ENCODE results near the gene PEAK1.

The PEAK1 gene

GRCh38 chr15:77440378-77440999, 20.6 kb upstream of the PEAK1 start:
- peak; percentile 92 for ATAC-seq
- TF ChIP-seq GLIS3 (CRISPR knock-in tag; IDR thresholded peaks at IDR 0.05) (no peak), POU6F1 (CRISPR knock-in tag; IDR thresholded peaks at IDR 0.05; ENCODE audit: borderline replicate concordance, low read depth) (no peak), PATZ1 (CRISPR knock-in tag; IDR thresholded peaks at IDR 0.05; ENCODE audit: borderline replicate concordance) (no peak), ZC3H10 (CRISPR knock-in tag; IDR thresholded peaks at IDR 0.05) (no peak), ESRRG (CRISPR knock-in tag; IDR thresholded peaks at IDR 0.05) (no peak)

GRCh38 chr15:77437264-77437663, 17.4 kb upstream of the PEAK1 start:
- no peak for ATAC-seq
- no peak for TF ChIP-seq POU6F1 (CRISPR knock-in tag; IDR thresholded peaks at IDR 0.05; ENCODE audit: borderline replicate concordance, low read depth)
- no peak for TF ChIP-seq ZFP30 (CRISPR knock-in tag; IDR thresholded peaks at IDR 0.05)
- TF ChIP-seq GLIS3 (CRISPR knock-in tag; IDR thresholded peaks at IDR 0.05): no peak
- no peak for TF ChIP-seq TOX (CRISPR knock-in tag; IDR thresholded peaks at IDR 0.05; ENCODE audit: borderline replicate concordance)
- no peak for TF ChIP-seq PPARA (CRISPR knock-in tag; IDR thresholded peaks at IDR 0.05; ENCODE audit: borderline replicate concordance)
- TF ChIP-seq PATZ1 (CRISPR knock-in tag; IDR thresholded peaks at IDR 0.05; ENCODE audit: borderline replicate concordance): no peak
- TF ChIP-seq ZFP3 (CRISPR knock-in tag; IDR thresholded peaks at IDR 0.05): no peak
- no peak for TF ChIP-seq OSR1 (CRISPR knock-in tag; IDR thresholded peaks at IDR 0.05)
- no peak for TF ChIP-seq ISL1 (CRISPR knock-in tag; IDR thresholded peaks at IDR 0.05)
- TF ChIP-seq RARB (CRISPR knock-in tag; IDR thresholded peaks at IDR 0.05): no peak
- TF ChIP-seq BACH2 (CRISPR knock-in tag; IDR thresholded peaks at IDR 0.05; ENCODE audit: borderline replicate concordance): no peak
- TF ChIP-seq ZNF565 (CRISPR knock-in tag; conservative IDR thresholded peaks at IDR 0.05; ENCODE audit: low read depth): no peak
- TF ChIP-seq TCF4 (CRISPR knock-in tag; IDR thresholded peaks at IDR 0.05; ENCODE audit: borderline replicate concordance): no peak
- TF ChIP-seq ARNTL (CRISPR knock-in tag; IDR thresholded peaks at IDR 0.05; ENCODE audit: borderline replicate concordance, low read depth): no peak
- TF ChIP-seq ESRRG (CRISPR knock-in tag; IDR thresholded peaks at IDR 0.05): no peak

GRCh38 chr15:77436822-77437221, 16.9 kb upstream of the PEAK1 start:
- no peak for TF ChIP-seq TSHZ2 (CRISPR knock-in tag; IDR thresholded peaks at IDR 0.05)

GRCh38 chr15:77430652-77431051, 10.7 kb upstream of the PEAK1 start:
- TF ChIP-seq ZNF8 (CRISPR knock-in tag; IDR thresholded peaks at IDR 0.05) (no peak), CSRNP3 (CRISPR knock-in tag; IDR thresholded peaks at IDR 0.05) (no peak), OSR1 (CRISPR knock-in tag; IDR thresholded peaks at IDR 0.05) (no peak), ZNF565 (CRISPR knock-in tag; conservative IDR thresholded peaks at IDR 0.05; ENCODE audit: low read depth) (no peak), ZFP30 (CRISPR knock-in tag; IDR thresholded peaks at IDR 0.05) (no peak), PPARA (CRISPR knock-in tag; IDR thresholded peaks at IDR 0.05; ENCODE audit: borderline replicate concordance) (no peak), CREB5 (CRISPR knock-in tag; IDR thresholded peaks at IDR 0.05; ENCODE audit: low read depth) (no peak)
- ATAC-seq: no peak

More at GRCh38 chr15:77436822-77437221, 16.9 kb upstream of the PEAK1 start:
- no peak for ATAC-seq

All from SK-N-SH treated with all-trans-retinoic acid at 6 μM for 48 hours (cell line).